ENCODE measurements around the gene KRTAP12-3.
"Not testable (repeated sequence)": the region's sequence is repeated elsewhere in the genome, so short reads cannot be mapped to it uniquely, and the experiment has no call there.

Gene KRTAP12-3

GRCh38 chr21:44627831-44628233 lies 29.9 kb upstream of the KRTAP12-3 start:
- DNase-seq: not testable (repeated sequence)

- no peak for DNase-seq
These were observed 28.9 kb upstream of the KRTAP12-3 start for GRCh38 chr21:44628707-44629391.

- DNase-seq: no peak
These were observed 27.3 kb upstream of the KRTAP12-3 start for GRCh38 chr21:44630440-44630839.

GRCh38 chr21:44632067-44632466 lies 25.7 kb upstream of the KRTAP12-3 start:
- DNase-seq: no peak

GRCh38 chr21:44636209-44637017 lies 21.3 kb upstream of the KRTAP12-3 start:
- no peak for DNase-seq

GRCh38 chr21:44637018-44637850 lies 20.5 kb upstream of the KRTAP12-3 start, which contains the start of gene KRTAP10-10:
Gene KRTAP10-10 (plus strand): TSS chr21:44637356. CDS start chr21:44637418, 62 bp downstream.
- peak; percentile 80 for DNase-seq

GRCh38 chr21:44637851-44638348 lies 19.8 kb upstream of the KRTAP12-3 start:
- not testable (repeated sequence) for DNase-seq

- DNase-seq: not testable (repeated sequence)
These were observed 19.0 kb upstream of the KRTAP12-3 start for GRCh38 chr21:44638506-44639330.

- no peak for DNase-seq
These were observed 18.4 kb upstream of the KRTAP12-3 start for GRCh38 chr21:44639331-44639655.

GRCh38 chr21:44640761-44641160 lies 17.0 kb upstream of the KRTAP12-3 start:
- no peak for DNase-seq

- no peak for DNase-seq
These were observed 13.9 kb upstream of the KRTAP12-3 start for GRCh38 chr21:44643741-44644310.

GRCh38 chr21:44644878-44645277 lies 12.9 kb upstream of the KRTAP12-3 start:
- DNase-seq: no peak

- DNase-seq: not testable (repeated sequence)
These were observed 11.1 kb upstream of the KRTAP12-3 start, which contains the start of gene KRTAP10-11 for GRCh38 chr21:44646366-44647221. Gene KRTAP10-11 (plus strand): TSS chr21:44646414. CDS start chr21:44646459, 45 bp downstream.

GRCh38 chr21:44647222-44647552 lies 10.5 kb upstream of the KRTAP12-3 start:
- no peak for DNase-seq

- no peak for DNase-seq
These were observed 9.0 kb upstream of the KRTAP12-3 start for GRCh38 chr21:44648557-44649311.

GRCh38 chr21:44649521-44650100 lies 8.1 kb upstream of the KRTAP12-3 start:
- DNase-seq: no peak

- no peak for DNase-seq
These were observed 7.3 kb upstream of the KRTAP12-3 start for GRCh38 chr21:44650265-44650972.

- DNase-seq: no peak
These were observed 6.6 kb upstream of the KRTAP12-3 start for GRCh38 chr21:44650973-44651675.
